Lower leg skin (tissue), 3 donors: Measurements from ENCODE around the gene SKOR2.

Experiments
- POLR2A ChIP-seq, 2 donors: fragments of 450-650 bp; IDR thresholded peaks; one replicate each; pipeline ENCODE4 v1.6.1; 2016 to 2017; ENCODE audit warnings: antibody characterized with exemption in 2 of 2, mild to moderate bottlenecking in 1 of 2, moderate library complexity in 1 of 2
- TF ChIP-seq, protein P1 (sequence below), 3 donors: fragments of 450-650 bp; IDR thresholded peaks; one replicate each; pipeline ENCODE4 v1.5.1; 2016; ENCODE audit warnings: antibody characterized with exemption in 3 of 3, mild to moderate bottlenecking in 3 of 3, moderate library complexity in 2 of 3

DNA sequence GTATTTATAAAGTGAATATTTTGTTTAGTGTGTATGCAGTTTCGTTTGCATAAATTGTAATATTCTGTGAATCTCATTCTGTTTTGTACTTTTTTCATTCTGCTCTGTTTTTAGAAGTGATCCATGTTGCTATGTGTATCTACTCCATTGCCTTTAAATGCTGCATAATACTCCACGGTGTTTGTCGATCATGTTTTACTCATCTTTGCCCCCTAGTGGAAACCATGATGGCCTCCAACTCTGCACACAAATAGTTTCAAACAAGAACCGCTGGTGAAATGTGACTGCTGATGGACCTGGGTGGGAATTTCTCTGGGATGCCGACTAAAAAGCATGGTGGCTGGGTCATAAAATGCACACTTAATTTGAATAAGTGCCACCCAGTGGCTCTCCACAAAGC lies 32.0 kb upstream of the SKOR2 start:
- TF ChIP-seq, protein P1, sequence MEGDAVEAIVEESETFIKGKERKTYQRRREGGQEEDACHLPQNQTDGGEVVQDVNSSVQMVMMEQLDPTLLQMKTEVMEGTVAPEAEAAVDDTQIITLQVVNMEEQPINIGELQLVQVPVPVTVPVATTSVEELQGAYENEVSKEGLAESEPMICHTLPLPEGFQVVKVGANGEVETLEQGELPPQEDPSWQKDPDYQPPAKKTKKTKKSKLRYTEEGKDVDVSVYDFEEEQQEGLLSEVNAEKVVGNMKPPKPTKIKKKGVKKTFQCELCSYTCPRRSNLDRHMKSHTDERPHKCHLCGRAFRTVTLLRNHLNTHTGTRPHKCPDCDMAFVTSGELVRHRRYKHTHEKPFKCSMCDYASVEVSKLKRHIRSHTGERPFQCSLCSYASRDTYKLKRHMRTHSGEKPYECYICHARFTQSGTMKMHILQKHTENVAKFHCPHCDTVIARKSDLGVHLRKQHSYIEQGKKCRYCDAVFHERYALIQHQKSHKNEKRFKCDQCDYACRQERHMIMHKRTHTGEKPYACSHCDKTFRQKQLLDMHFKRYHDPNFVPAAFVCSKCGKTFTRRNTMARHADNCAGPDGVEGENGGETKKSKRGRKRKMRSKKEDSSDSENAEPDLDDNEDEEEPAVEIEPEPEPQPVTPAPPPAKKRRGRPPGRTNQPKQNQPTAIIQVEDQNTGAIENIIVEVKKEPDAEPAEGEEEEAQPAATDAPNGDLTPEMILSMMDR (IDR thresholded peaks at IDR 0.05), result no peak
- no peak for TF ChIP-seq POLR2A (IDR thresholded peaks at IDR 0.05)
